DMS153 (cell line): ENCODE data around the gene GHRL.

Experiments
- DNase-seq: peaks from one replicate; lab custom pipeline; 2025; lab: John Stamatoyannopoulos, UW

GHRL gene

DNA sequence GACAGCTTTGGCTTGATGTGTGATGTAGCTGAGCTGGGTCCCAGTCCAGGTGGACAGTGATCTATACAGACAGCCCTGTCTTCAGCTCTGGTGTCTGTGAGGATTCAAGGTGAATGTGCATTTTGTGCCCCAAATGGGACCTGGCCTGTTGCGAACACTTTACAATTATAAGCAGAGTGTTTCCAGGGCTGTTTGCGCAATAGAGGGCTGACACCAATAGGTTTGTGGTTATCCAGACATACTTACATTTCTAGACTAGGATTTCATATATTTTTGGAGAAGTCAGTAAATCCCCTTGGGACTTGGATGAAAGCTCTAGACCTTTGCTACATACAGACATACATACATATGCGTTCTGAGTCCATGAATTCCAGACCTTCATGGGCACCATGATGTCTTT, 48.7 kb downstream of the GHRL start:
- no peak for DNase-seq

DNA sequence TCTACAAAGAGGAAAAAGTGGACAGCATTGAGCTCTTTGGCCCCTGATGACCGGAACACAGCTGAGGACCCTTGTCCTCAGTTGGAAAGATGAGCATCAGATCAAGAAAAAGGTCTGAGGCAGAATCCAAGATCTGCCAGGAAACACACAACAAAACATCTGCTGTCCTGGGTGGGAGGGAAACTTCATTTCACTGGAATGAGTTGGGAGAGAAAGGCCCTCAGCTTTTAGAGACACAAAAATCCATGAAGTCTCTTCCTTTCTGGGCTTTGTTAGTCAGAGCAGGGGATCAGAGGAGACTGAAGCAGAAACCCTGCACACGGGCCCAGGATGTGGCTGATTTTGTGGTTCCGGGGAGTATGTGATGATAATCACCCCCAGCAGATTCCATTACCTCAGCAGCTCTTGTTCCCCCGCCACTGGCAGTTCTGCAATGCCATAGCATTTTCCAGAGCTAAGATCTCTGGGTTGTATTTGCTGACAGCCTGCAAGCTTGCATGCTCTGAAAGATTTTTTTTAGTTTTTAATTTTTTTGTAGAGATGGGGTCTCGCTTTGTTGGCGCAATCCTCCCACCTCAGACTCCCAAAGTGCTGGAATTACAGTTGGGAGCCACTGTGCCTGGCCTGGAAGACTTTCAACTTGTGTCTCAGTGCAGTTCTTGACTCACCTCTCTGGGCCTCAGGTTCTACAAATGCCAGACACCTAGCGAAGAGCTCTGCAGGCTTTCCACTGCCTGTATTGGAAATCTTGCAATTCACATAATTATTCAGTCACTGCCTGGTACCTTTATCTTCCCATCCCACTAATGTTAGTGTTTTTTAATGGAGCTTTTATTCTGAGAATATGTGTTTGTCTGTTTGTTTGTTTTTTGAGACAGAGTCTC, 50.3 kb downstream of the GHRL start:
- no peak for DNase-seq

DNA sequence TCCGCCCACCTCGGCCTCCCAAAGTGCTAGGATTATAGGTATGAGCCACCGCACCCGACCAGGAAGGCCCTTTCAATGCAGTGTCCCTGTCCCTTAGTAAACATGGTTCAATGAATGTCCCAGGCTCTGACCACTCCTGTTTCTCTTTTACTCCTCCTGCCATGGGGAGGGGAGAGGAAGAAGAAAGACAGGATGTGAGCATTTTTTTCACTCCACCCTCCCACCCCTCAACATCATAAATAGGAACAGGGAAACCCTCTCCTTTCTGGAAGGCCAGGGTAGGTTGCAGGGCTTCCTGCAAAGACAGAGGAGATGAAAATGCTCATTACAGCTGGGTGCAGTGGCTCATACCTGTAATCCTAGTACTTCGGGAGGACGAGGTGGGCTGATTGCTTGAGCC, 51.9 kb downstream of the GHRL start:
- DNase-seq, result no peak

DNA sequence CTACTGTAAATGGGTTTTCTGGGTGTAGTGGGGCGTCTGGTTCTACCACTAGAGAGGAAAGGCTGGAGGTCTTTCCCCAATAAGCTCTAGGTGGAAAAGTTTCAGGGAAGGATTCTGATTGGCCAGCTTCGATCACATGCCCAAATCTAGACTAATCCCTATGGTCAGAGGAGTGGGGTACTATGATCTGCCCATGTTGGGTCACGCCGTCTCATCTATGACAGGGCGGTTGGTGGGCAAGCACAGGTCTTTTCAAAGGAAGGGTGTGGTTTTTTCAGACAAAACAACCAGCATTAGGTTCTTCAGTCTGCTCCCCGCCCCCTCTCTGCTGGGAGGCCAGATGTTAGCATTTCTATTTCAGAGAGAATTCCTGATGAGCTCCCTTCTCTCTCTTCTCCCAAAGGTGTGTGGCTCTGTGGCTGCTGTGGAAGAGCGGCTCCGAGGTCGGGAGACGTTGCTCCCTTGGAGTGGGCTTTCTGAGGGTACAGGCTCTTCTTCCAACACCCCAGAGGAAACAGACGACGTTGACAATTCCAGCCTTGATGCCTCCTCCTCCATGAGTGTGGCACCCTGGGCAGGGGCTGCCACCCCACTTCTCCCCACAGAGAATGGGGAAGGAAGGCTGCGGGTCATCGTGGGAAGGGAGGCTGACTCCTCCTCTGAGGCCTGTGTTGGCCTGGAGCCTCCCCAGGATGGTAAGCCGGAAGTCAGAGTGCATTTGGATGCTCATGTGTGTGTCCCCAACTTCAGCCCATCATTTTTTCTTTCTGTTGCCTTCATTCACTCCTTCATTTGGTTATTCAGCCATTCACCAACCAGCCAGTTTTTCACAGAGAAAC, 54.2 kb downstream of the GHRL start:
- no peak for DNase-seq
